T47D (cell line): ENCODE results near the gene FAM228A.
"Not testable (repeated sequence)": the region's sequence is repeated elsewhere in the genome, so short reads cannot be mapped to it uniquely, and the experiment has no call there.

Source experiments
- DNase-seq, 2 experiments: peaks; one replicate each; pipeline versions ENCODE4 v3.0.0 to v3.0.0-alpha.2; 2011 to 2012; ENCODE audit warnings: low read depth in 1 of 2, low spot score in 1 of 2
- JUND ChIP-seq: IDR thresholded peaks from 2 replicates; pipeline ENCODE4 v1.6.1; 2012; ENCODE audit warnings: low read depth
- in situ Hi-C: cut with HindIII; loops from 2 replicates; pipeline ENCODE4 v1.10.0; 2016; ENCODE audit warnings: low sequenced_read_pairs, low pct_unique_long_range_greater_than_20kb

FAM228A gene

DNA sequence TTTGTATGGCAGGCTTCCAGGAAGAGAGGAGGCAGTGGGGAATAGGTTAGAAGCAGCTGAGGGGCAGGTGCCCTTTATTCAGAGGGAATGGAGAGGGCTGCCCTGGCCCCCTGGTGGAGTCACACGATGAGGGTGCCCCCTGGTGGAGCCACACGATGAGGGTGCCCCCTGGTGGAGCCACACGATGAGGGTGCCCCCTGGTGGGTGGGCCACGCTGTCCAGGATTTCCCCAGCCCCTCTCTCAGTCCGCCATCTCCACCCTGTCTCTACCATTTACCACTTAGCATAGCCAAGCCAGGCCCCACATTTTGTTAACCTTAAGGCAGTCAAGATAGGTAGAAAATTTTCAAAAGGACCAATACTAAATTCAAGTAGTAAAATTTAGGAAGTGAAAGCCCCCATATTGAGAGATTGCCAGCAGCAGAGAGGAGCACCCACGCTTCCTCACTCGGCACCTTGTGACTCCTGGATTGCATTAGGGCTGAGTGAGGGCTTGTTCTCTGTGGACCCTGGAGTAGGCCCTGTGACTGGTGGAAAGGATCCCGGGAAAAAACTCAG, 10.4 kb upstream of the FAM228A start:
- DNase-seq = no peak
- in situ Hi-C loops = no loop called here
- no peak for TF ChIP-seq JUND

DNA sequence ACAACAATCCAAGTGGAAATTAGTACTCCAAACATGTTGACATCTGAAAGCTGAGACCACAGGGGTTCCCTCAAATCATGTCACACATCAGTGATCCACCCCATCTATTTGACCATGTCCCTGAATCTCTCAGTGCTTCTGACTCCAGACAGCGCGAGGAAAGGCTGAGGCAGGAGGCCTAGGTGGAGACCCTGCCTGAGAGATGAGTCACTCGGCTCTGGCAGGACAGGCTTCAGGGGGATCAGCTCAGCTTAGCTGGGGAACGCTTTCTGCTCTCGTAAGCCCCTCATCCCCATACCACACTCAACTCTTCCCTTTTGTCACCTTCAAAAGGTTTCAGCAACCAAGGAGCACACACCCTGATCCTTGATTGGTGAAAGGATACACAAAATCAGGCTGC, 5.8 kb upstream of the FAM228A start:
- TF ChIP-seq JUND = no peak
- in situ Hi-C loops = no loop called here
- no peak for DNase-seq

DNA sequence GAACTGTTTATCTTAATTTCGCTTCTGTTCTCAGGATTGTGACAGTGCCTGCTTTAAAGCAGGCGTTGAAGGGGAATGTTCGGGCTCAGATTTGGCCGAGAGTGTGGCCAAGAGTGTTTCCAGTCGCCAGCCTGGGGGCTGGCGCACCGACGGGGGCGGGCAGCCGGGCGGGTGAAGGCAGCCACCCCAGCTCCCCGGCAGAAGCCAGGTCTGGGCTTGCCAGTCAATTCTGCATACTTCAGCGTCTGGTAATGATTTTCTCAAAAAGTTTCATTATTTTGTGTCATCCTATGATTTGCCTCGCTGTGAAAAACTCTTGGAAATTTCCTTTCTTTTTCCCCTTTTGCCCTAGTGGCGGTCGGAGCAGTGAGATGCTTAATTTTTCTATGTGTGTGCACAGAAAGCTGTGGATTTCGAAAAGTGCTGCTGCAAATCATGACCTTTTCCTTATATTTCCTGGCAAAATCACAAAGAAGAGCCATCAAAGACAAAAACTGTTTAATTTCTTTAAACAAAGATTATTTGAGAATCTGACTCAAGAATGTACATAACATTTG, 856 bp downstream of the FAM228A start:
- in situ Hi-C loops = no loop called here
- no peak for TF ChIP-seq JUND
- DNase-seq = no peak

DNA sequence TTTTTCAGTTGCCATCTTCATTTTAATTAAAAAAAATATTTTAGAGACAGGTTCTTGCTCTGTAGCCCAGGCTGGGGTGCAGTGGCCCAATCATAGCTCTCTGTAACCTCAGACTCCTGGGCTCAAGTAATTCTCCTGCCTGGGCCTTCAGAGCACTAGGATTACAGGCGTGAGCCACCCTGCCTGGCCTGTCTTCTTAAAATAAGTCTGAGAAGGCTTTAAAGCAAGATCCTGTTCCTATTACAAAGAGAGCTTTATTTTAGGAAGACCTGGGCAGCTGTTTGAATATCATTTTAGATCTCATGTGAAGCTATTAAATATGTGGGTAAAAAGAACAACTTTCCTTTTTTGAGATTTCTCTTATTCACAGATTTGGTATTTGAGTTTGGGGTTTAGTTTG, 1.5 kb downstream of the FAM228A start:
- in situ Hi-C loops = no loop called here
- no peak for DNase-seq
- no peak for TF ChIP-seq JUND

DNA sequence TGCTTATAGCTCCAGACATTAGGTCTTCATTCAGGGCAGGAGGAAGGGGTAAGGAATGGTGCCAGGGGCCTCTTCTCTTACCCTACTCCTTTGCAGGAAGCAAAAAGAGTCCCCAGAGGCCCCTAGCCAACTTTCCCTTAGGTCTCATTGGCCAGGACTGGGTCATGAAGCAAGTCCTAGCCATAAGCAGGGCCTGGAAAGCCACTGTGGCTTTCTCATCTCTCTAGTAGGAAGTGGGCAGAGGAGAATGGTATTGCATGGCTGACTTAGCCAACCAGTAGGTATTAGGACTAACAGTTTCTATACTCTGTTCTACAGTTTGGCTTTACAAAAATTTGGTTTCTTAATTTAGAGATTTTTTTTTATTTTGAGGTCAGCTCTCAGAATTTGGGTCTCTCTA, 4.8 kb downstream of the FAM228A start:
- DNase-seq = no peak
- in situ Hi-C loops = no loop called here
- no peak for TF ChIP-seq JUND

DNA sequence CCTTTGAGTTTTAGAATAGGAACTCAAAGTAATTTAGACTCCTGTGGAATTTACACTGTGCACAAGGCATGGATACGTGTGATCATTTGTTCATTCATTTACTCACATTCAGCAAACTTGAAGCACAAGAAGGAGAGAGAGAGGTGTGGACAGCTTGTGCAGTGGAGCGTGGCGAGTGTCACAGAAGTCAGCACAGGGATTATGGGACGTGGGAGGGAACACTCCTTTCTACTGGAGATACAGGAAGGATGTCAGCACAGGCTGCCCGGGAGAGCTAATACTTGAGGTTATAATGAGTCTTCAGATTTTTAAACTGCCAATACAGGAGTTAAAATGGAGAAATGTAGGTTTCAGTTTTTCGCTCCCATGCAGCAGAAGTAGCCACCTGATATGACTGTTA, 7.0 kb downstream of the FAM228A start:
- no peak for TF ChIP-seq JUND
- in situ Hi-C loops = no loop called here
- no peak for DNase-seq

DNA sequence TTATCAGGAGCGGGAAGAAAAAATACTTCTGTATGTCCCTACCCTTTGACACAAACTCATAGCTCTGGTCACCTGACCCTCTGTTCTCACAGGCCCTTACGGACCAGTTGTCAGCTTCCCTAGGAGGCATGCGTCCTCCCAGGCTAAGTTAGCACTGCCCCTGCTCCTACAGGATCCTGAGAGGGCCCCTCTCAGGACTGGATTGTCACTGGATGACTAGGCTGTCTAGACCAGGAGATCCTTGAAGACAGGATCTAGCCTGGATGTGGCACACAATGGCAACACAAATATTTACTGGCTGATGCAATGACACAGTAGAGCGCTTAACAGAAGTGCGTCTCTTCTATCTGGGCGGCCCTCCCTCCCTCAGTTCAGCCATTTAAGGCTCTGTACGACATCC, 7.7 kb downstream of the FAM228A start:
- no peak for TF ChIP-seq JUND
- no peak for DNase-seq
- in situ Hi-C loops = no loop called here

DNA sequence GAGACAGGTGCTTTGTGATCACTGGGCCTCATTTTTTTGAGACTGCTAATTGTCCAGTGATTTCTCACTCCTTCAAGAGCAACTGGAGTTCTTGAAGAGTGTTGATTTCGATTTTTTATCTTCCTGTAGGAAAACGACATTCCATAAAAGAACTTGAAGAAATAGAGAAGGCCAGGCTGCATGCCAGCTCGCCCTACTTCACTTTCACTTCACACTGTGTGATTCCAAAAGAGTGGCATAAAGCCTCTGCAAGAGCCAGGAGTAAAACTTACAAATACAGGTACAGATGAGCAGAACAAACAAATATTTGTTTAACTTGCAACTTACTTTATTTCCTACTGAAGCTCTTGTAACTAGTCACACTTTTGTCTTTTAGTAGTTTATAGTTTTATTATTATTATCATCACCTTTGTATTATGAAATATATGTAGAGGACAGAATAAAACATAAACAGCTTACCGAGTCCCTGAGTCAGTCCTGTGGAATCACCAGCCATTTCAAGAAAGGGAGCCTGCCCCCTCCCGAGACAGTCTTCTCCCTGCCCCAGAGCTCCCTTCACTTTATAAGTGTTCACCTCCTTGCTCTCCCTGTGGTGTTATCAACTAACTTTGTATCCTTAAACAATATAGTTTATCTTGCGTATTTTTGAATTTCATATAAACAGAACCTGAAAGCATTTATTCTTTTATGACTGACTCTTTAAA, 8.7 kb downstream of the FAM228A start:
- no peak for DNase-seq
- in situ Hi-C loops = no loop called here
- no peak for TF ChIP-seq JUND

DNA sequence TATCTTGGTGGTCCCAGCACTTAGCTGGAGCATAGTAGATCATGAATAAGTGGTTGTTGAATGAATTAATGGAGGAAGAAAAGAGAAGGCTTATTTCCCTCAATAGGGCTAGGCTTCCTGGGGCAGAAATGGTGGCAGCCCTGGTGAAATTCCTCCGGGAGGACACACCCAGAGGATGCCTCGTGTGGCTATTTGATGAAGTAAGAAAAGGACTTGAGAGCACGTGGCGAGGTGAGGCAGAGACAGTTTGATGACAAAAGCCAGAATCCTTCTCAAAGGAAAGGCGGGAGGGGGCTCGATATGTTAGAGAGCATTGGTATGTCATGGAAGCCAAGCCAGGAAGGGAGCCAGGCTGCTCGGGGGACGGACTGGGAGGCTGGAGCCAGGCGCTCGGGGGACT, 14.7 kb downstream of the FAM228A start:
- no peak for TF ChIP-seq JUND
- no peak for DNase-seq
- in situ Hi-C loops = no loop called here

DNA sequence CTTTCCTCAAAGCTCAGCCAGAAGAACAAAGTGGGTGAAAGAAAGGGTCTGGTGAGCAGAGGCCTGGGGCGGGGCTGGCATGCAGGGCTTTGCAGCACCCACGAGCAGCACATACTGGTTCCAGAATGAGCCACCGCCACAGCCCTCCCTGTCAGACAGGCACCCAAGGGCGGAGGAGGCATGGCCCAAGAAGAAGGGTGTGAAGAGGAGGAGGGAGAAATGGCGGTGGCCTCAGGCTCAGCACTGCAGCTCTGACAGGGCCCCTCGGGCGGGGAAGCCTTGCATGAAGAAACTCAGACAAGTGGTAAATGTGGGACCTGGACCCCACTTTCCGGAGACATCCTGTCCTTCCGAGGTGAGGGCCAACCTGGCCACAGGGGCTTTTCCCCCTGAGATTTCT, 15.7 kb downstream of the FAM228A start:
- no peak for DNase-seq
- TF ChIP-seq JUND = no peak
- in situ Hi-C loops = no loop called here

DNA sequence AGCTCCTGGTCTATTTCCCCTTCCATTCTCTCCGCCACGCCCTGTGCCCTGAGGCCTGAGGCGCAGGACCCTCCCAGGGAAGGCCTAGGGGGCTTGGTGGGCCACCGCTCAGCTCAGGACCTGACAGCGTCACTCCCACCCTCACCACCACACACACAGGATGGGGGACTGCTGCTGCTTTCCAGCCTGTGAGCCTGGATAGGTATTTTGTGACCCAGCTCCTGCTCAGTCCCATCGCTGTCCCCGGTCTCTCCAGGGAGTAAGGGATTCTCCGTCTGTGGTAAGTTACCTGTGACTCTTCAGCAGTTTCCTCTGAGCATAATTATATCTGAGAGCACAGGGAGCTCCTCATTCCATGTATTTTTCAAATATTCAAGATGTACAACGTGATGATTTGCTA, 16.3 kb downstream of the FAM228A start:
- no peak for DNase-seq
- TF ChIP-seq JUND = no peak
- in situ Hi-C loops = no loop called here

DNA sequence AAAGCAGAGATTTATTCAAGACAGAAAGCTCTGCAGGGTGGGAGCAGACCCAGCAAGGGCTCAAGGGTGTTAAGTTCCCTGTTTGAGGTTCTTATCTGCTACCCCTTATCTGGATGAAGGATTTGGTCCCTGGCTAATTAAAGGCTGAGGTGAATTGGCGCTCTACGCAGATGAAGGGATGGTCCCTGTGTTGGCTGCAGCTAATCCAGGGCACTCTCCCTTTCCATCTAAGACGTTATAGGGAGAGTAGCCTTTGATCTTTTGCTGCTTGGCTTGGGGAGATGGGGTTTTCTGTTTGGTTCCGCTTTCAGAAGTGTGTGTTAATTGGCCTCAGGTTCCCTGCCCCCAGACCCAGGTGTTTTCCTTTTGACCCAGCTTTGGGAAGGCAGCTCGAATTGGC, 17.0 kb downstream of the FAM228A start:
- no peak for TF ChIP-seq JUND
- in situ Hi-C loops = no loop called here
- no peak for DNase-seq

DNA sequence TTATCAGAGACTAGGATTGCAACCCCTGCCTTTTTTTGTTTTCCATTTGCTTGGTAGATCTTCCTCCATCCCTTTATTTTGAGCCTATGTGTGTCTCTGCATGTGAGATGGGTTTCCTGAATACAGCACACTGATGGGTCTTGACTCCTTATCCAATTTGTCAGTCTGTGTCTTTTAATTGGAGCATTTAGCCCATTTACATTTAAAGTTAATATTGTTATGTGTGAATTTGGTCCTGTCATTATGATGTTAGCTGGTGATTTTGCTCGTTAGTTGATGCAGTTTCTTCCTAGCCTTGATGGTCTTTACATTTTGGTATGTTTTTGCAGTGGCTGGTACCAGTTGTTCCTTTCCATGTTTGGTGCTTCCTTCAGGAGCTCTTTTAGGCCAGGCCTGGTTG, 22.4 kb downstream of the FAM228A start:
- DNase-seq, in situ Hi-C loops: not testable (repeated sequence)
